NT2/D1 (cell line): Measurements from ENCODE around the gene ACBD4.
A peak's percentile ranks its signal among the peaks of the same experiment; 100 is the strongest.

Experiments used
- DNase-seq: peaks from one replicate; pipeline ENCODE4 v3.0.0-alpha.2; 2011; ENCODE audit warnings: low read depth, low spot score
- H3K27me3 ChIP-seq: 2 replicates; pipeline ENCODE4 v1.6.0; 2011; ENCODE audit warnings: mild to moderate bottlenecking; ENCODE audit not compliant: insufficient read length, insufficient read depth
- H3K36me3 ChIP-seq: 2 replicates; pipeline ENCODE4 v1.6.1; 2011; ENCODE audit warnings: mild to moderate bottlenecking, low read length, mixed read lengths; ENCODE audit not compliant: insufficient read depth, insufficient read length
- H3K4me1 ChIP-seq: 2 replicates; pipeline ENCODE4 v1.5.1; 2011; ENCODE audit not compliant: insufficient read depth, insufficient read length
- H3K4me3 ChIP-seq: 2 replicates; pipeline ENCODE4 v1.5.1; 2011; ENCODE audit warnings: low read depth; ENCODE audit not compliant: insufficient read length
- H3K9ac ChIP-seq: 2 replicates; pipeline ENCODE4 v1.6.0; 2011; ENCODE audit warnings: low read depth; ENCODE audit not compliant: insufficient read length
- H3K9me3 ChIP-seq: 2 replicates; pipeline ENCODE4 v1.5.1; 2011; ENCODE audit warnings: mild to moderate bottlenecking, low read length; ENCODE audit not compliant: insufficient read depth
- SUZ12 ChIP-seq: IDR thresholded peaks from 2 replicates; pipeline ENCODE4 v1.6.1; 2011; ENCODE audit not compliant: insufficient read length, insufficient read depth; ENCODE audit errors: extremely low read depth
- YY1 ChIP-seq: IDR thresholded peaks from 2 replicates; pipeline ENCODE4 v1.6.1; 2011; ENCODE audit not compliant: insufficient read length, insufficient read depth
- ZNF274 ChIP-seq: IDR thresholded peaks from 2 replicates; pipeline ENCODE4 v1.6.1; 2011; ENCODE audit warnings: mild to moderate bottlenecking, low read depth, low read length

Gene ACBD4

DNA sequence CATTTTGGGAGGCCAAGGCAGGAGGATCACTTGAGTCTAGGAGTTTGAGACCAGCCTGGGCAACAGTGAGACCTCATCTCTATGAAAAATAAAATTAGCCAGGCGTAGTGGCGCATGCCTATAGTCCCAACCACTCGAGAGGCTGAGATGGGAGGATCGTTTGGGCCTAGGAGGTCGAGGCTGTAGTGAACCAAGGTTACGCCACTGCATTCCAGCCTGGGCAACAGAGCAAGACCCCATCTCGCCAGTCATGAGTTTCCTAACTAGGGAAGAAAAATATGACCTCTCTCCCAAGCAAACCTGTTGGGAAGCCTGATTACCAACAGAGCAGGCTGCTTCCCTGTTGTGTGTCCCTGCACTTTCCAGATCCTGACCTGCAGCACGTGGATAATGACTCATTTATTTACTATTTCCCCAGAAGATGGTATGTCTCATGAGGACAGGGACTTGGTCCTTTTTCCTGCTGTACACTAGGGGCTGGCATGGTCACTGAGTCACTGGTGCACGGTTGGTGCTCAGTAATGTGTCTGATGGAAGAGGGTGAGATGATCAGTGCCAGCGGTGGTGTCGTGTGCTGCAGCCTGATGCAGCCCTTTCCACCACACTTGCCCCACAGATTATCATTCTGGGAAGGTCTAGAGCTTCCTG, 43.6 kb upstream of the ACBD4 start:
- H3K9me3 ChIP-seq: no peaks in the 10 kb centered on the region
- DNase-seq: no peak
- no peak overlapping the region for H3K4me3 ChIP-seq
- TF ChIP-seq ZNF274: no peak
- TF ChIP-seq SUZ12: no peak
- TF ChIP-seq YY1: no peak
- H3K27me3 ChIP-seq: no peaks in the 10 kb centered on the region
- peaks cover 9% of the 10 kb centered on the region for H3K4me1 ChIP-seq
- H3K9ac ChIP-seq: no peak overlapping the region
- peaks cover 83% of the 10 kb centered on the region for H3K36me3 ChIP-seq

DNA sequence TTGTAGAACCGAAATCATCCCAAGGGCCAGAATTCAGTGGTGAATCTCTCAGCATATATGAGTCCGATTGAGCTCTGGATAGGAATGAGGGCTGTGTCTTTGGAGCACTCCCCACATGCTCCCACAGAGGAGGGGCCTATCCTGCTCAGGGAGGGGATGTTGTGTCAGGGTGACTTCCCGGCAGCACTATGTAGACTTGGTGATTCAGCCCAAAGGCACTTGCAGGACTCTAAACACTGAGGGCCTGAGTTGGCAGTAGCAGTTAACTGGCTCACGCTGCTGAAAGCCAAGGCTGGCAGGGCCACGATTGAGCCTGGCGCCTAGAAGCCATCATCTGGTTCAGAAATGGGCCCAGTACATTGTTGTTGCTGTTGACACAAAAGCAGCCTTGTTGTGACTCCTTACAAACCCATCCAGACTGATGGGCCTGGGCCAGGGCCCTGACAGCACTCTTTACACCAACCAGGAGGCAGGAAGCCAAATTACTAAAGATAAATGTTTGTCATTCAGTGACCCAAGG, 42.5 kb upstream of the ACBD4 start:
- Histone ChIP-seq H3K4me3 (no peak overlapping the region), H3K36me3 (peaks cover 83% of the 10 kb centered on the region), H3K9me3 (no peaks in the 10 kb centered on the region), H3K4me1 (peaks cover 9% of the 10 kb centered on the region), H3K9ac (no peak overlapping the region), H3K27me3 (no peaks in the 10 kb centered on the region)
- DNase-seq: no peak
- TF ChIP-seq YY1: no peak
- no peak for TF ChIP-seq SUZ12
- no peak for TF ChIP-seq ZNF274

DNA sequence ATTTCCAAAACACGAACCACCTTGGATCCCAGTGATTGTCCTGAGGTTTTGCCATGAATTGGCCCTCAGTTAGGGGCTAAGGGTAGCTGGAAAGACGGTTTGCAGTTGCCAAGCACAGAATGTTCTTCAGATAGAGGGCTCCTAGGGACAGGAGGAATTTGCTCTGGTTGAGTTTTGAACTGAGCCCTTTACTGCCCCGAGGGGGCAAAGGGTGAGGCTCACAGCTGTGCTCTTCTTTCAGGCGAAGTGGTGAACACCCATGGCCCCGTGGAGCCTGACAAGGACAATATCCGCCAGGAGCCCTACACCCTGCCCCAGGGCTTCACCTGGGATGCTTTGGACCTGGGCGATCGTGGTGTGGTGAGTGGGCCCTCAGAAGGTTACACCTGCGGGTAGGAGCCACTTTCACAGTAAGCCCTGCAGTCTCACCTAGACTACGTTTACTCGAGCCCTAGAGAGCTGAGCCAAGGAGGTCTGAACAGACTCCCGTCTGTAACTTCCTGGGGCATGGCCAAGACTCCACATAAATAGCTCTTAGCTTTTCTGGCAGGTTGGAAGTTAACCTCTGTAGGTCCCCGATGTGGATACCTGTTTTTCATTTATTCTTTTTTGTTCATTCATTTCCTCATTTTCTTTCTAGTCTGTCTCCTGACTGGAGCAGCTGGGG, 41.9 kb upstream of the ACBD4 start:
- H3K36me3 ChIP-seq: peaks cover 83% of the 10 kb centered on the region
- no peak overlapping the region for H3K4me3 ChIP-seq
- H3K9ac ChIP-seq: no peak overlapping the region
- H3K4me1 ChIP-seq: peaks cover 9% of the 10 kb centered on the region
- H3K9me3 ChIP-seq: no peaks in the 10 kb centered on the region
- H3K27me3 ChIP-seq: no peaks in the 10 kb centered on the region
- no peak for DNase-seq
- TF ChIP-seq ZNF274: no peak
- TF ChIP-seq YY1: no peak
- no peak for TF ChIP-seq SUZ12

DNA sequence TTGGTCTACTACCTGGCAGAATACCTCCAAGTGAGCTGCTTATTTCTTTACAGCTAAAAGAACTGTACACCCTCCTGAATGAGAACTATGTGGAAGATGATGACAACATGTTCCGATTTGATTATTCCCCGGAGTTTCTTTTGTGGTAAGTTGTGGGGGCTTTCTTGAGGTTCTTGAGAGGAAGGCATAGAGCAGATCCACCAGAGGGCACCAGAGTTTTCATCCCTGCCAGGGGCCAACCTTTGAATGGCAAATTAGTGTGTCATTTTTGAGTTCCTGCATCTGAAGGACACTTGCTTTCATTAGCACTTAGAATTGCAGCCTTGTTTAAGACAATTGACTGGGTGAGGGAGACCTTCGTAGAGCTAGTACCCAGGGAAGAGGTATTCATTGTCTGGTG, 39.3 kb upstream of the ACBD4 start:
- DNase-seq: peak; percentile 20
- Histone ChIP-seq H3K4me1 (peaks cover 4% of the 10 kb centered on the region), H3K4me3 (no peak overlapping the region), H3K9ac (no peak overlapping the region), H3K27me3 (no peaks in the 10 kb centered on the region), H3K36me3 (peaks cover 76% of the 10 kb centered on the region), H3K9me3 (no peaks in the 10 kb centered on the region)
- TF ChIP-seq ZNF274 (no peak), YY1 (no peak), SUZ12 (no peak)

DNA sequence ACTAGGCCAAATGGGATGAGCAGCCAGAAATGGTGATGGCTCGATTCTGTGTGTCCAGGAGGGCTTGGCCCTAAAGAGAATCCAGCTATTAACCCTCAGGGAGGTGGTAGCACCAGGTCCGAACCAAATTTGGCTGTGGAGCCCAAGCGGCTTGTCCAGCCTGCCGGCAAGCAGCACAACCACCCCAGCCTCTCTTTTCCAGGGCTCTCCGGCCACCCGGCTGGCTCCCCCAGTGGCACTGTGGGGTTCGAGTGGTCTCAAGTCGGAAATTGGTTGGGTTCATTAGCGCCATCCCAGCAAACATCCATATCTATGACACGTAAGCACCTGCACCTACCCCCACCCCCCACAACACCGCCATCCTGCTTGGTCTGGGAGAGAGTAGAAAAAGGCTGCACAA, 38.6 kb upstream of the ACBD4 start:
- peaks cover 73% of the 10 kb centered on the region for H3K36me3 ChIP-seq
- H3K4me3 ChIP-seq: no peak overlapping the region
- no peak for TF ChIP-seq ZNF274
- TF ChIP-seq SUZ12: no peak
- no peak for TF ChIP-seq YY1
- H3K4me1 ChIP-seq: peaks cover 6% of the 10 kb centered on the region
- no peak for DNase-seq
- no peak overlapping the region for H3K9ac ChIP-seq
- no peaks in the 10 kb centered on the region for H3K9me3 ChIP-seq
- H3K27me3 ChIP-seq: no peaks in the 10 kb centered on the region

DNA sequence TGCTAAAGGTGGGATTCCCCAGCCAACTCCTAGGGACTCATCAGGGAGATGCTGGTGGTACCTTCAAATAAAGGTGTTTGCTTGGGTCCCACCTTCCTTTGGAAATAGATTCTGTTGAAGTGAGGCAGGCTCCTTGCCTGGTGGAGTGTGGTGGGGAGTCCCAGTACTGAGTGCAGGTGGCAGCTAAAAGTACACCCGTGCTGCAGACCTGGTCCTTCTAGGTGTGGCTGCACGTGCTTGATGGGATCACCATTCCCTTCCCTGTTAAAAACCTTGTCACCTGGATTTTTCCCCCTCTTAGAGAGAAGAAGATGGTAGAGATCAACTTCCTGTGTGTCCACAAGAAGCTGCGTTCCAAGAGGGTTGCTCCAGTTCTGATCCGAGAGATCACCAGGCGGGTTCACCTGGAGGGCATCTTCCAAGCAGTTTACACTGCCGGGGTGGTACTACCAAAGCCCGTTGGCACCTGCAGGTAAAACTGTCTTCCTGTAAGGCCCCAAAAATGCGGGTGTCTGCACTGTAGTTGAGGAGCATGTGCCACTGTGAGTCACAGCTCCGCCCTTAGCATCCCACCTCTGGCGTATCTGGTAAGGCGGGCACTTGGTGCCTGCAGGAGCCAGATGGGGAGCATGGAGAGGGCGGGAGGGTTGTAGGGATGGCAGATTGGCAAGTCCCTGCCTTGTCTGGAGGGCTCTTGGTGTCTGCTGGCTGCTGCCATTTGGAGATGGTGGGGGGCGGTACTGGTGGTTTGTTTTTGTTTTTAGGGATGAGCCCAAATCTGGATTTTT, 37.2 kb upstream of the ACBD4 start:
- H3K36me3 ChIP-seq: peaks cover 78% of the 10 kb centered on the region
- no peak for TF ChIP-seq YY1
- no peak for TF ChIP-seq SUZ12
- H3K9me3 ChIP-seq: no peaks in the 10 kb centered on the region
- H3K27me3 ChIP-seq: no peaks in the 10 kb centered on the region
- DNase-seq: no peak
- no peak overlapping the region for H3K9ac ChIP-seq
- H3K4me1 ChIP-seq: peaks cover 3% of the 10 kb centered on the region
- no peak overlapping the region for H3K4me3 ChIP-seq

DNA sequence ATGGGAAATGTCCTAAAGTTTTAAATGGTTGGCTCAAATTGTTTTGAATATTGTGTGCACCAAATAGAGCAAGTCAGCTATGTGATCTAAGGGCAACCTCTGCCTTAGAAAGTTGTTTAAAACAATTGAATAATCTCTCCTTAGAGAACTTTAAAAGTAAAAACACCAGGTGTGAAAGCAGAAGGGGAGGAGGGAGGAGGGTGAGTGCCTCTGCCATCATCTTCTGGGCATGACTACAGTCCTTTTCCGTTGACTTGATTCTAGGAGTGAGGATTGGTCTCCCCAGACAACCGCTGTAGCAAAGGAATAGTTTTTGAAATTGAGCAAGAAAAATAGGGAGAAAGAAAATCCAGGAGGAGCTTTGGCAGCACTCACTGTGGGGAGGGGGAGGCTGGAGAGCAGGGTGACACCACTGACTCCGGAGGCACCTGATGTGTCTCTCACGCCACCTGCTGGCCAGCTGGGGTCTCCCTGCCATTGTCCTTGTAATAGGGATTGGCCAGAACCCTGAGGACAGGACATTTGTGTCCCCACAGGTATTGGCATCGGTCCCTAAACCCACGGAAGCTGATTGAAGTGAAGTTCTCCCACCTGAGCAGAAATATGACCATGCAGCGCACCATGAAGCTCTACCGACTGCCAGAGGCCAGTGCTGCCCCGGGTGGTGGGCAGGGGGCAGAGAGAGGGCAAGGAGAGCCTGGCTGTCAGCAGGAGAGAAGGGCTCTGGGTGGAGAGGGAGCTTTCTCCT, 36.4 kb upstream of the ACBD4 start:
- Histone ChIP-seq H3K36me3 (peaks cover 78% of the 10 kb centered on the region), H3K9ac (no peak overlapping the region), H3K4me3 (no peak overlapping the region), H3K4me1 (peaks cover 3% of the 10 kb centered on the region), H3K27me3 (no peaks in the 10 kb centered on the region), H3K9me3 (no peaks in the 10 kb centered on the region)
- peak; percentile 71 for DNase-seq
- TF ChIP-seq ZNF274 (no peak), SUZ12 (no peak), YY1 (no peak)
